Ectodermal cell (in vitro differentiated cells): ENCODE data around the gene RBMXL2.

ENCODE experiments used
- H3K27ac ChIP-seq: 2 replicates; pipeline ENCODE4 v1.7.0; 2013; ENCODE audit warnings: mild to moderate bottlenecking, low read depth, low read length; ENCODE audit not compliant: insufficient read depth, poor library complexity, severe bottlenecking
- H3K27me3 ChIP-seq: 2 replicates; pipeline ENCODE4 v1.7.0; 2013; ENCODE audit warnings: mild to moderate bottlenecking, low read length; ENCODE audit not compliant: insufficient read depth, control insufficient read depth, poor library complexity, severe bottlenecking
- H3K36me3 ChIP-seq: one replicate; pipeline ENCODE4 v1.7.0; 2013; ENCODE audit warnings: low read length; ENCODE audit not compliant: control insufficient read depth, insufficient read depth
- H3K4me1 ChIP-seq: one replicate; pipeline ENCODE4 v1.7.0; 2013; ENCODE audit warnings: low read length; ENCODE audit not compliant: control insufficient read depth, insufficient read depth
- H3K4me3 ChIP-seq: 2 replicates; pipeline ENCODE4 v1.7.0; 2013; ENCODE audit warnings: low read depth, low read length, control low read depth; ENCODE audit not compliant: insufficient read depth
- H3K9me3 ChIP-seq: 2 replicates; pipeline ENCODE4 v1.7.0; 2013; ENCODE audit warnings: mild to moderate bottlenecking, low read length, moderate library complexity; ENCODE audit not compliant: control insufficient read depth
- WGBS, 2 experiments: methylation state at CpG; one replicate each; pipeline ENCODE4 v1.1.7; 2013; ENCODE audit warnings: missing lambda C conversion rate in 2 of 2; 5-methylcytosine and 5-hydroxymethylcytosine counted together

The RBMXL2 gene

DNA sequence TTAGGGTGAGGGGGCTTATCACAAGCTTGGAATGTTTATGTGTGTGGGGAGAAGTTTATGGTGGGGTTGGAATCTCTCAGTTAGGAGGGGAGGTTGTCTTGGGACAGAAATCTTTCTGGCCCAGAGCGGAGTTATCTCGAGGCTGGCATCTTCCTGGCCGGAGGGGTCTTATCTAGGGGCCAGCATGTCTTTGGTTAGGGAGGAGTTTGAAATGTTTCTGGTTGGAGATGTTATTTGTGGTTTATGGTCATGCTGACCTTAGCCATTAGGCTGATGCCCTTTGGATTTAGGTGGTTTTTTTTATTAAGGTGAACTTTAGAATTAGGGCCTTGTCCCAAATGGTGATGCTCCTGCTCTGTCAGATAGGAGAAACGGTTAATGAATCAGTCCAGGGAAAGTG lies 7.9 kb upstream of the RBMXL2 start:
- 93 to 95% methylated on average over 4 of the region's 4 CpGs for WGBS, 2 experiments
- H3K27ac ChIP-seq: no peak overlapping the region
- H3K9me3 ChIP-seq: no peaks in the 10 kb centered on the region
- H3K4me3 ChIP-seq: no peak overlapping the region
- no peaks in the 10 kb centered on the region for H3K4me1 ChIP-seq
- H3K36me3 ChIP-seq: no peaks in the 10 kb centered on the region
- H3K27me3 ChIP-seq: no peaks in the 10 kb centered on the region

DNA sequence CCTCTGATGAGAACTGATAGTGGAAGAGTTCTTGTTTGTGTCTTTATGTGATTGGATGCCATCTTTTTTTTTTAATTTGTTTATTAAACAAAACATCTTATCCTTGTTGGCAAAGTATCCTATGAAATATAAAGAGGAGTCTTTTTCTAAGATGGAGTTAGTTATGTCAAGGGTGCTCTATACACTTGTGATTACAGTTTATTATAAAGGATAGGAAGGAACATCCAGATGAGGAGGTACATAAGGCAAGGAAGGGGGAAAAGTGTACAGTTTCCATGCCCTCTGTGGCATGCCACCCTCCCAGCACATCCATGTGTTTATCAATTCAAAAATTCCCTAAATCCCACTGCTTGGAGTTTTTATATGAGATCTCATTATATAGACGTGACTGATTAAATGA lies 7.4 kb upstream of the RBMXL2 start:
- H3K9me3 ChIP-seq: no peaks in the 10 kb centered on the region
- no peaks in the 10 kb centered on the region for H3K36me3 ChIP-seq
- no peaks in the 10 kb centered on the region for H3K4me1 ChIP-seq
- H3K4me3 ChIP-seq: no peak overlapping the region
- H3K27me3 ChIP-seq: no peaks in the 10 kb centered on the region
- WGBS, 2 experiments: 90 to 100% methylated on average over 1 of the region's 1 CpG
- no peak overlapping the region for H3K27ac ChIP-seq

DNA sequence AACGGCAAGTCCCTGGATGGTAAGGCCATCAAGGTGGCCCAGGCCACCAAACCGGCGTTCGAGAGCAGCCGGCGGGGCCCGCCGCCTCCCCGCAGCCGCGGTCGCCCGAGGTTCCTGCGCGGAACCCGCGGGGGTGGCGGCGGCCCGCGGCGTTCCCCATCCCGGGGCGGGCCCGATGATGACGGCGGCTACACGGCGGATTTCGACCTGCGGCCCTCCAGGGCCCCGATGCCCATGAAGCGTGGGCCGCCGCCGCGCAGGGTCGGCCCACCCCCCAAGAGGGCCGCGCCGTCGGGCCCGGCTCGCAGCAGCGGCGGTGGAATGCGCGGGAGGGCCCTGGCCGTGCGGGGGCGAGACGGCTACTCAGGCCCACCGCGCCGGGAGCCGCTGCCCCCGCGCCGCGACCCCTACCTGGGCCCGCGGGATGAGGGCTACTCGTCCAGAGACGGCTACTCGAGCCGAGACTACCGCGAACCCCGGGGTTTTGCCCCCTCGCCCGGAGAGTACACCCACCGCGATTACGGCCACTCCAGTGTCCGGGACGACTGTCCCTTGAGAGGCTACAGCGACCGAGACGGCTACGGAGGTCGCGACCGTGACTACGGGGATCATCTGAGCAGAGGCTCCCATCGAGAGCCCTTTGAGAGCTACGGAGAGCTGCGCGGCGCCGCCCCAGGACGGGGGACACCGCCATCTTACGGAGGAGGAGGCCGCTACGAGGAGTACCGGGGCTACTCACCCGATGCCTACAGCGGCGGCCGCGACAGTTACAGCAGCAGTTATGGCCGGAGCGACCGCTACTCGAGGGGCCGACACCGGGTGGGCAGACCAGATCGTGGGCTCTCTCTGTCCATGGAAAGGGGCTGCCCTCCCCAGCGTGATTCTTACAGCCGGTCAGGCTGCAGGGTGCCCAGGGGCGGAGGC lies 792 bp downstream of the RBMXL2 start:
- Histone ChIP-seq H3K27me3 (no peaks in the 10 kb centered on the region), H3K27ac (no peak overlapping the region), H3K4me1 (no peaks in the 10 kb centered on the region), H3K4me3 (no peak overlapping the region), H3K36me3 (no peaks in the 10 kb centered on the region), H3K9me3 (no peaks in the 10 kb centered on the region)
- WGBS, 2 experiments: 96 to 97% methylated on average over 111 of the region's 111 CpGs

DNA sequence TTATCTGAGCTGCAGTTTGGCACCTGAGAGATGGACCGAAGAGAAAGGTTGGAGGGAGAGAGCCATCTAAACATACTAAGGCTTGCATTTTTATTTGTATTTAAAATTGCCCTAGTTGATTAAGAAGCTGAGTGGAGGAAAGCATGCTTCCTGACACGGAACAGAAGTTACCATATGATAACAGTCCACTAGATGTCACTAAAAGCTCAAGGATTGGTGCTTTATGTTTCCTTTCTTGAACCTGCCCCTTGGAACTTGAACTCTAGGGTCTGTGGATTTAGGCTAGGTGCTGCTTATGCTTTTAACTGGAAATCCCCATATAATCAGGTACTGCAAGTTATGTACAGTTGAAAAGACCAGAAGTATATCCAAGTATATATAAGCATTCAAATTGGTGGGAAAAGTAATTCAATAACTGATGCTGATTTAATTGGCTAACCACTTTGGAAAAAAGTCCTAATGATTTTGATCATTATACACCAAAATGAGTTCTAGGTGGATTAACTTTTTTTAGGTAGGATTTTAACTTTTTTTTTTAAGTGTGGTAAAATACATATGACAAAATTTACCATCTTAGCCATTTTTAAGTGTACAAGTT lies 9.5 kb downstream of the RBMXL2 start:
- no peaks in the 10 kb centered on the region for H3K9me3 ChIP-seq
- WGBS, 2 experiments: 8 to 10% methylated on average over 2 of the region's 2 CpGs
- H3K36me3 ChIP-seq: no peaks in the 10 kb centered on the region
- H3K27ac ChIP-seq: no peak overlapping the region
- no peaks in the 10 kb centered on the region for H3K27me3 ChIP-seq
- no peak overlapping the region for H3K4me3 ChIP-seq
- no peaks in the 10 kb centered on the region for H3K4me1 ChIP-seq

DNA sequence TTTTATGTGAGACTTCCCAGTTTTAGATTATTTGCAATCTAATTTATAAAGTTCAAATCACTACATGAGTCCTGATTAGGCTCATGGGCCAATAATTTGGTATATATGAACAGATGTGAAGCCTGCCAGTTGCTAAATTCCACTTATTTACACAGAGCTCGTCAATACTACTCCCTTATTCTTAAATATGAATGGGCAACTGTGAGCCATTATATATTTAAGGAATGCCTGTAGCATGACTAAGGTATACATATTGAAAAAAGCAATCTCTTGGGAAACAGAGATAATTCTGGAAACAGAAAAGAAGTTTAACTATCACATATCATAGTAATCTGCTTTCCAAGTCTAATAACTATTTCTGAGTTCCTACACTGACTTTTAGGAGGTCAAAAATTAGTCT lies 27.0 kb downstream of the RBMXL2 start:
- no peaks in the 10 kb centered on the region for H3K9me3 ChIP-seq
- no peaks in the 10 kb centered on the region for H3K4me1 ChIP-seq
- H3K27me3 ChIP-seq: no peaks in the 10 kb centered on the region
- 67% methylated on average over 1 of the region's 1 CpG; no CpG with 5 or more reads in 1 of the 2 experiments for WGBS, 2 experiments
- H3K36me3 ChIP-seq: no peaks in the 10 kb centered on the region
- no peak overlapping the region for H3K27ac ChIP-seq
- H3K4me3 ChIP-seq: no peak overlapping the region

DNA sequence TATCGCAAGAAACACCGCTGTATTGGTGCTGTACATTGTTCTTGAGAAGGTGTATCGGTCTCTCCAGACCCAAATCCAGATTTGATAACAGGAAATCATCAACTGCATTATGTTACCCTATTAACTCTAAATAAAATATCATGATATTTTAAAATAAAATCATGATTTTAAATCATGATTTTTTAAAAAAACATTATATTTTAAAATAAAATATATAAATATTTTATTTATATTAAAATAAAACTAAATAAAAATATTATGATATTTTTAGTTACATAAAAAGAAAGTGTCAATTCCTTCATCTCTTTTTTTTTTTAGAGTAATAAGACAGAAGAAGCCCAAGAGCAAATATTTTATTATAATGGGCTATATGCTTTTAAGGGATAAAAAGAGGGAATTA lies 27.6 kb downstream of the RBMXL2 start:
- no peak overlapping the region for H3K27ac ChIP-seq
- no peak overlapping the region for H3K4me3 ChIP-seq
- no peaks in the 10 kb centered on the region for H3K9me3 ChIP-seq
- no peaks in the 10 kb centered on the region for H3K36me3 ChIP-seq
- 50 to 61% methylated on average over 2 to 3 of the region's 3 CpGs for WGBS, 2 experiments
- H3K27me3 ChIP-seq: no peaks in the 10 kb centered on the region
- H3K4me1 ChIP-seq: no peaks in the 10 kb centered on the region

GRCh38 chr11:7138051-7138450 lies 49.3 kb downstream of the RBMXL2 start:
- Histone ChIP-seq H3K9me3 (no peaks in the 10 kb centered on the region), H3K4me3 (no peak overlapping the region), H3K4me1 (no peaks in the 10 kb centered on the region), H3K27me3 (no peaks in the 10 kb centered on the region), H3K27ac (no peak overlapping the region), H3K36me3 (no peaks in the 10 kb centered on the region)
- WGBS, 2 experiments: 92 to 94% methylated on average over 1 of the region's 1 CpG
